NB4 (cell line): Measurements from ENCODE around the gene DSP.

Experiments used
- TF ChIP-seq, protein P1 (sequence below): IDR thresholded peaks from one replicate; pipeline ENCODE4 v1.5.1; 2012; ENCODE audit warnings: low read depth, low read length
- TF ChIP-seq, protein P2 (sequence below): IDR thresholded peaks from 2 replicates; pipeline ENCODE4 v1.6.1; 2011; ENCODE audit warnings: low read depth, low read length

GRCh38 chr6:7568021-7568420 lies 26.6 kb downstream of the DSP start:
- TF ChIP-seq, protein P1, sequence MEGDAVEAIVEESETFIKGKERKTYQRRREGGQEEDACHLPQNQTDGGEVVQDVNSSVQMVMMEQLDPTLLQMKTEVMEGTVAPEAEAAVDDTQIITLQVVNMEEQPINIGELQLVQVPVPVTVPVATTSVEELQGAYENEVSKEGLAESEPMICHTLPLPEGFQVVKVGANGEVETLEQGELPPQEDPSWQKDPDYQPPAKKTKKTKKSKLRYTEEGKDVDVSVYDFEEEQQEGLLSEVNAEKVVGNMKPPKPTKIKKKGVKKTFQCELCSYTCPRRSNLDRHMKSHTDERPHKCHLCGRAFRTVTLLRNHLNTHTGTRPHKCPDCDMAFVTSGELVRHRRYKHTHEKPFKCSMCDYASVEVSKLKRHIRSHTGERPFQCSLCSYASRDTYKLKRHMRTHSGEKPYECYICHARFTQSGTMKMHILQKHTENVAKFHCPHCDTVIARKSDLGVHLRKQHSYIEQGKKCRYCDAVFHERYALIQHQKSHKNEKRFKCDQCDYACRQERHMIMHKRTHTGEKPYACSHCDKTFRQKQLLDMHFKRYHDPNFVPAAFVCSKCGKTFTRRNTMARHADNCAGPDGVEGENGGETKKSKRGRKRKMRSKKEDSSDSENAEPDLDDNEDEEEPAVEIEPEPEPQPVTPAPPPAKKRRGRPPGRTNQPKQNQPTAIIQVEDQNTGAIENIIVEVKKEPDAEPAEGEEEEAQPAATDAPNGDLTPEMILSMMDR = no peak
- TF ChIP-seq, protein P2, sequence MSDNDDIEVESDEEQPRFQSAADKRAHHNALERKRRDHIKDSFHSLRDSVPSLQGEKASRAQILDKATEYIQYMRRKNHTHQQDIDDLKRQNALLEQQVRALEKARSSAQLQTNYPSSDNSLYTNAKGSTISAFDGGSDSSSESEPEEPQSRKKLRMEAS = no peak
